ENCODE measurements around the gene GPANK1.

The GPANK1 gene

GRCh38 chr6:31636698-31637596 is 27.9 kb downstream of the GPANK1 start:
- Histone ChIP-seq H3K36me3 (ENCODE audit: control insufficient read depth in 2 of 2, insufficient read depth in 1 of 2, low read length in 2 of 2) (peaks cover 35 to 96% of the 10 kb centered on the region in 2 experiments), H3K4me3 (ENCODE audit: low read depth, low read length) (no peak overlapping the region), H3K27ac (ENCODE audit: extremely low read depth, low read depth, low read length) (peak overlapping the region; percentile 37; the same call in 1 of the 2 replicates), H3K9me3 (ENCODE audit: control insufficient read depth, insufficient read depth, low read depth, low read length) (no peaks in the 10 kb centered on the region), H3K4me1 (ENCODE audit: control insufficient read depth, insufficient read depth, low read length) (no peaks in the 10 kb centered on the region)
- ChIA-PET POLR2A (interaction anchor here (0.5 to 11.0 kb wide), 3 partner anchors 11 to 107 kb away, joined by 5 to 123 read pairs (median 76); partner anchors contain the start of gene BAG6), CTCF (interaction anchor here (0.5 kb wide), 1 partner anchor 15 kb away, joined by 3 read pairs; no protein-coding TSS in a partner anchor)
- TF ChIP-seq ZBTB10 (tag by site-specific recombination; IDR thresholded peaks at IDR 0.05) (no peak), ZNF10 (tag by site-specific recombination; IDR thresholded peaks at IDR 0.05) (peak; percentile 75), ZNF600 (tag by site-specific recombination; IDR thresholded peaks at IDR 0.05) (peak; percentile 88), SCRT1 (tag by site-specific recombination; IDR thresholded peaks at IDR 0.05; ENCODE audit: borderline replicate concordance) (no peak), IKZF3 (tag by site-specific recombination; IDR thresholded peaks at IDR 0.05) (peak; percentile 42; the same call in 1 of the 2 replicates)

GRCh38 chr6:31634969-31635575 is 29.7 kb downstream of the GPANK1 start:
- POLR2A ChIA-PET, result interaction anchor here (1.1 to 11.0 kb wide), 5 partner anchors 9 to 192 kb away, joined by 3 to 123 read pairs (median 8); partner anchors contain the start of genes BAG6, C6orf47 and HSPA1B
- no peak overlapping the region for H3K4me3 ChIP-seq (ENCODE audit: low read depth, low read length)
- peaks cover 45 to 96% of the 10 kb centered on the region in 2 experiments for H3K36me3 ChIP-seq (ENCODE audit: control insufficient read depth in 2 of 2, insufficient read depth in 1 of 2, low read length in 2 of 2)
- H3K9me3 ChIP-seq (ENCODE audit: control insufficient read depth, insufficient read depth, low read depth, low read length), result no peaks in the 10 kb centered on the region
- H3K4me1 ChIP-seq (ENCODE audit: control insufficient read depth, insufficient read depth, low read length), result no peaks in the 10 kb centered on the region
- TF ChIP-seq ZNF843 (tag by site-specific recombination; IDR thresholded peaks at IDR 0.05) (no peak), GLI2 (tag by site-specific recombination; IDR thresholded peaks at IDR 0.05; ENCODE audit: borderline replicate concordance, low read depth) (no peak), KLF8 (tag by site-specific recombination; IDR thresholded peaks at IDR 0.05) (0 out of 2 replicates have a peak, but pooled peaks have one; percentile 21), ZNF600 (tag by site-specific recombination; IDR thresholded peaks at IDR 0.05) (peak; percentile 49; the same call in 1 of the 2 replicates), IKZF3 (tag by site-specific recombination; IDR thresholded peaks at IDR 0.05) (0 out of 2 replicates have a peak, but pooled peaks have one; percentile 45)
- CTCF ChIA-PET, result interaction anchor here (0.6 to 1.1 kb wide), 2 partner anchors 16 to 17 kb away, joined by 3 read pairs; no protein-coding TSS in a partner anchor
- no peak overlapping the region for H3K27ac ChIP-seq (ENCODE audit: extremely low read depth, low read depth, low read length)

- CTCF ChIA-PET, result interaction anchor here (1.1 to 1.2 kb wide), 2 partner anchors 12 to 17 kb away, joined by 3 read pairs; no protein-coding TSS in a partner anchor
- POLR2A ChIA-PET, result interaction anchor here (0.5 to 11.0 kb wide), 5 partner anchors 8 to 193 kb away, joined by 4 to 123 read pairs (median 7); partner anchors contain the start of genes BAG6 and HSPA1B
- TF ChIP-seq ZNF24 (tag by site-specific recombination; IDR thresholded peaks at IDR 0.05) (no peak), IKZF3 (tag by site-specific recombination; IDR thresholded peaks at IDR 0.05) (0 out of 2 replicates have a peak, but pooled peaks have one; percentile 10), PRDM2 (tag by site-specific recombination; IDR thresholded peaks at IDR 0.05; ENCODE audit: borderline replicate concordance) (no peak), KLF7 (tag by site-specific recombination; IDR thresholded peaks at IDR 0.05; ENCODE audit: borderline replicate concordance) (no peak)
Measured at GRCh38 chr6:31634131-31634530, 30.7 kb downstream of the GPANK1 start.

More at GRCh38 chr6:31634131-31634530, 30.7 kb downstream of the GPANK1 start:
- H3K27ac ChIP-seq (ENCODE audit: extremely low read depth, low read depth, low read length), result no peak overlapping the region
- no peaks in the 10 kb centered on the region for H3K4me1 ChIP-seq (ENCODE audit: control insufficient read depth, insufficient read depth, low read length)
- no peaks in the 10 kb centered on the region for H3K9me3 ChIP-seq (ENCODE audit: control insufficient read depth, insufficient read depth, low read depth, low read length)
- H3K36me3 ChIP-seq (ENCODE audit: control insufficient read depth in 2 of 2, insufficient read depth in 1 of 2, low read length in 2 of 2), result peaks cover 54 to 96% of the 10 kb centered on the region in 2 experiments
- H3K4me3 ChIP-seq (ENCODE audit: low read depth, low read length), result no peak overlapping the region

All from HEK293 (cell line).